T-helper 2 cell treated with Interferon-gamma antibody and Interleukin-4, amounts not matched to agents 5 μg/mL and 100 μg/mL, for 36 hours (primary cell): ENCODE results near the gene SYP.

Experiments used
- DNase-seq: peaks from one replicate; pipeline ENCODE4 v3.0.0; 2021; ENCODE audit warnings: low spot score
- H3K27ac Mint-ChIP-seq: one replicate; pipeline ENCODE4 v1.8.0; 2021; ENCODE audit warnings: mild to moderate bottlenecking, mixed read lengths
- H3K27me3 Mint-ChIP-seq: one replicate; pipeline ENCODE4 v1.8.0; 2021; ENCODE audit warnings: low read depth, mixed read lengths
- H3K36me3 Mint-ChIP-seq: one replicate; pipeline ENCODE4 v1.8.0; 2021; ENCODE audit warnings: low read depth, mixed read lengths
- H3K4me1 Mint-ChIP-seq: one replicate; pipeline ENCODE4 v1.8.0; 2021; ENCODE audit warnings: low read depth, mixed read lengths
- H3K4me3 Mint-ChIP-seq: one replicate; pipeline ENCODE4 v1.8.0; 2022; ENCODE audit warnings: mild to moderate bottlenecking, moderate library complexity, mixed read lengths
- H3K9me3 Mint-ChIP-seq: one replicate; pipeline ENCODE4 v1.8.0; 2021; ENCODE audit warnings: mixed read lengths

SYP gene

DNA sequence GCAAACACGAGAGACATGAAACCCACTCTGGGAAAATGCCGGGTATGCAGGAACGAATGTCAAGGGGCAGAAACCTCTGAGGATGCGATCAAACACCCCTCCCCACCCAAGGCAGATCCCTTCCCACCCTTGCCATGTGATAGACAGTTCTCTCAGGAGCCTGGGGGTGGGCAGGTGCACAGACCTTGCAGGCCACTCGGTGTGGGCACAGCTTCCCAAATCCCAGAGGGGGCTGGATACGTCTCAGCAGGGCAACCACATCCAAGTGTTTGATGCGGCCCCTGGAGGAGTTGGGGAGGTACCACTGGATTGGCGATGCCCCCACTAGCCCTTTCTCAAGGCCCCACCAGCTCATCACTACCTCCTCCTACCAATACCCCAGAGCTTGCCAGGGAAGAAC lies 10.4 kb upstream of the SYP start:
- Mint-ChIP-seq H3K4me3 (no peak overlapping the region), H3K27me3 (no peaks in the 10 kb centered on the region), H3K9me3 (no peaks in the 10 kb centered on the region), H3K4me1 (no peaks in the 10 kb centered on the region), H3K27ac (no peak overlapping the region), H3K36me3 (no peaks in the 10 kb centered on the region)
- no peak for DNase-seq

DNA sequence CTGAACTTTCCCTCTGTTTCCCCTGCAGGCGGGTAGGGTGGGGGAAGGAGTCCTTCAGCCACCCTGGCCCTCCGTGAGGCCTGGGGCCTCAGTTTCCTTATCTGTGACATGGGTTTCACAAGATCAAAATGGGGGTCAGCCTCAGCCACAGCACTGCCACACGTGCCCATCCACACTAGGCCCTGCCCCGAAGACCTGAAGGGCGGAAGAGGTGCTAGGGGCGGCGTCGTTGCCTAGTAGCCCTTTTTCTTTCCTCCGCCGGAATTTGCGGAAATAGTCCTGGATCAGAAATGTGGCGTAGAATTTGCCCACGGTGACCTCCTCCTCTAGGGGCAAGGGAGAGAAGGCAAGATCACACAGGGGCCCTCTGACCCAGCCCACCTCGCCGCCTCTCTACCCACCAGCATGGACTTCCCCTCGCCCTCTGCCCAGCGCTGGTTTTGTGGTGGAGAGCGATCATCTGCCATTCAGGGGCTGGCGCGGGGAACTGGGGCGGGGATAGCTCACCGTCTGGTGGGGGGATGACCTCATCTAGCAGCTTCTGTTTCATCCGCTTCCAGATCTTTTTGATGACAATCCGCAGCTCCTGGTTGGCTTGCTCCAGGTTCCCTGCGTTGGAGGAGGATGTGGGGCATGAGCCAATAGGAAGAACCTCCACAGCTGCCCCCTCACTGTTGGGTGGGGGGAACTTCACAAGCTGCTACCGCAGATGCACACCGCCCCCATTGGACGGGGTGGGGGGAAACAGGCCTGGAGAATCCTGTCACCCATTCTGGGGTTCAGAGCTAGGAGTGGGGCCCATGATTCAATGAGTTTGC lies 9.7 kb upstream of the SYP start:
- H3K9me3 Mint-ChIP-seq = no peaks in the 10 kb centered on the region
- no peaks in the 10 kb centered on the region for H3K4me1 Mint-ChIP-seq
- no peak overlapping the region for H3K4me3 Mint-ChIP-seq
- no peaks in the 10 kb centered on the region for H3K27me3 Mint-ChIP-seq
- H3K27ac Mint-ChIP-seq = no peak overlapping the region
- DNase-seq = no peak
- H3K36me3 Mint-ChIP-seq = no peaks in the 10 kb centered on the region

DNA sequence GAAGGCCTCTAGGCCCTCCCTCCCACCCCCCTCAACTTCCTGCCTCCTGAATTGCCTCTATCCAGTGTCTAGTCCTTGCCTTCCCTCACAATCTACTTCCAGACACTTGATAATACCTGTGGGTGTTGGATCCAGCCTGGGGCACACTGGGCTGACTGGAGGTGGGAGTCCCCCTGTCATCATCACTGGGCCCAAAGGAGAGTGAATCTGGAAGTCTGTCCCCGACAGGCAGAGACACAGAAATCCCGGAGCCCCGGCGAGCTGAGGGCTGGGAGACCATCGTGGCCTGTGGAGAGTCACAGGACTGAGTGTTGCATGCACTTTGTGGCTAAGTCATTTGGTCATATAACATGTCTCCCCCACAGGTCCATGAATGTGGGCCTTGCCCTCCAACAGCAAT lies 8.4 kb upstream of the SYP start:
- no peak overlapping the region for H3K27ac Mint-ChIP-seq

DNA sequence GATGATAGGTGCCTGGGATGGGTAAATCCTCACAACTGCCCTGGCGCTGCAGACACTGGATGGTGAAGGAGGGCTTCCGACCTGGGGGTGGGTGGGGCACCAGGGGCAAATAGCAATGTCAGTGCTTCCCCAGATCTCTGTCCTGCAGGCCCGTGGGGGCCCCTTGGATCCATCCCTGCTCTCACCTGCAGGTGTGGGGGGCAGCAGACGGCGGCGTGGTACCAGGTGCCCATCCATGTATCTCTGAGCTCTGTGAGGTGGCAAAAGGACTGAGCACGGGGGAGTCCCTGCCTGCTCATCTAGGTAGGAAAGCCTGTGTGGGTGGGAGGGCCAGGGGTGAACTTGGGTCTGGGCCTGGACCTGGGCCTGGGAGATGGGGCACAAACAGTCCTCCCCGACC lies 6.5 kb upstream of the SYP start:
- Mint-ChIP-seq H3K4me1 (no peaks in the 10 kb centered on the region), H3K27me3 (no peaks in the 10 kb centered on the region), H3K4me3 (no peak overlapping the region), H3K9me3 (no peaks in the 10 kb centered on the region), H3K27ac (no peak overlapping the region), H3K36me3 (no peaks in the 10 kb centered on the region)
- DNase-seq = no peak

More for the DNA sequence above, 8.4 kb upstream of the SYP start:
- H3K9me3 Mint-ChIP-seq = no peaks in the 10 kb centered on the region
- no peaks in the 10 kb centered on the region for H3K27me3 Mint-ChIP-seq
- DNase-seq = no peak
- no peak overlapping the region for H3K4me3 Mint-ChIP-seq
- H3K36me3 Mint-ChIP-seq = no peaks in the 10 kb centered on the region
- no peaks in the 10 kb centered on the region for H3K4me1 Mint-ChIP-seq

DNA sequence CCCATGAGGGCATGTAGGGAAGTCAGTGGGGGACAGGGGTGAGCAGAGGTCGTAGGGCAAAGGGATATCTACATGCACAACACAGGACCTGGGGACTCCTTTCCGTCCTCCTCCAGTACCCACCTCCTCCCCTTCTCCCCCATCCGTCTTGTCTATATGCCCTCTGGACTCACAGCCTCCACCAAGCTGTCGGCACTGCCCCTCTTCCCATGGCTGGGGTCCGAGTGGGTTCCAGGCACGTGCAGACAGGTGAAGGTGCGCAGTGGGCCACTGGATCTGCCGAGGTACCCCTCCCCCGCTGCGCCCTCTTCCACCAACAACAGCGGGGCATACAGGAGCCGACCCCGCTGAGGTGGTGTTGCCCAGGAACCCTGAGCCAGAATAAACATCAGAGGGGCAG lies 5.5 kb upstream of the SYP start:
- Mint-ChIP-seq H3K36me3 (no peaks in the 10 kb centered on the region), H3K27me3 (no peaks in the 10 kb centered on the region), H3K4me1 (no peaks in the 10 kb centered on the region), H3K4me3 (no peak overlapping the region), H3K9me3 (no peaks in the 10 kb centered on the region), H3K27ac (no peak overlapping the region)
- no peak for DNase-seq

DNA sequence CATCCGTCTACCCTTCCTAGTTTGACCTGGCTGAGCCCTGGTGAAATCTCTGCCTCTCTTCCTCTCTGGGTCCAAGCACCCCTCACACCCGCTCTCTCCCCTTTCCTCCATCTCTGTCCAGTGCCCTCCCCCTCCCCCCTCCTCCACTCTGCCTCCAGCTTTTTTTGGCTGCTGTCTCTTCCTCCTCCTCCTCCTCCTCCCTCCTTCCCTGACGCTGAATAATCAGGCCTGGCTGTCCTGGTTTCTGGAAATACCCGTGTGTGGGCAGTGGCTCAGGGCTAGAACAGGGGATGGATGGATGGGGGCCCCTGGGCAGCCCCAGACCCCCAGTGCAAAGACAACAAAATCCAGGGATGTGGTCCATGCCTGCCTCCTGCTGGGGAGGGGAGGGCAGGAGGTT lies 4.7 kb upstream of the SYP start:
- no peak overlapping the region for H3K4me3 Mint-ChIP-seq
- no peaks in the 10 kb centered on the region for H3K36me3 Mint-ChIP-seq
- H3K27me3 Mint-ChIP-seq = no peaks in the 10 kb centered on the region
- H3K4me1 Mint-ChIP-seq = no peaks in the 10 kb centered on the region
- no peak overlapping the region for H3K27ac Mint-ChIP-seq
- DNase-seq = no peak
- H3K9me3 Mint-ChIP-seq = no peaks in the 10 kb centered on the region

DNA sequence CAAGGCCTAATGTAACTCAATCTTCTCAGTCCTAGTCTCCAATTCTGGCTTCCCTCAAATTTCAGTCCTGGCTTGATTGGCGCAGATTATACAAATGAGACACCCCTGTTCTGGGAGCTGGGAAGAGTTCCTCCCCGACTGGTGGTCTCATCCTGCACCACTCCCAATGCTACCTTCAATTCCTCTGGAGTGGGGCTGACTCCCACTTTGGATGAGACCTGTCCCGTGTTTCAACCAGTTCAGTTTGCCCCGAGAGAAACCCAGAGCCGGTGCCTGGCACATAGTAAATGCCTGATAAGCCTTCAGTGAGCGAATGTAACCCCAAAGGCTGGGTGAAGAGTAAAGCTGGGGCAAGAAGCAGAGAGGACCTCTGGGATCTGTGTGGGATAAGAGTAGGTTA lies 4.0 kb upstream of the SYP start:
- H3K4me1 Mint-ChIP-seq = peaks cover 1% of the 10 kb centered on the region
- no peaks in the 10 kb centered on the region for H3K9me3 Mint-ChIP-seq
- H3K27ac Mint-ChIP-seq = no peak overlapping the region
- no peak for DNase-seq
- no peaks in the 10 kb centered on the region for H3K36me3 Mint-ChIP-seq
- no peak overlapping the region for H3K4me3 Mint-ChIP-seq
- H3K27me3 Mint-ChIP-seq = no peaks in the 10 kb centered on the region

DNA sequence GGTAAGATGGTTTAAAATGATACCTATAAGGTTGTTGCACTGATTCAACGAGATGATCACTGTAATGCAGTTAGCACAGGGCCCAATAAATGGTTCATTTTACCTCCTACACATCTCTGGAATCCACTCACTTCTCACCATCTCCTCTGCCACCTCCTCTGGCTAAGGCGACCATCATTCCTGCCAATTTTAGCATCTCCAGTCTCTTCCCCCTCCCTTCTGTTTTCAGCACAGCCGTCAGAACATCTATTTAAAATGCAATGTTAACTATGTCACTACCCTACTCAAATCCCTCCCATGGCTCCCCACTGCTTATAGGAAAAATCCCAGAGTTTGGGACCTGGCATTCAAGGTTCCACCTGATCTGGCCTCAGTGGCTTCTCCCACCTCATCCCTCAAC lies 3.5 kb upstream of the SYP start:
- no peak for DNase-seq
- H3K9me3 Mint-ChIP-seq = no peaks in the 10 kb centered on the region

DNA sequence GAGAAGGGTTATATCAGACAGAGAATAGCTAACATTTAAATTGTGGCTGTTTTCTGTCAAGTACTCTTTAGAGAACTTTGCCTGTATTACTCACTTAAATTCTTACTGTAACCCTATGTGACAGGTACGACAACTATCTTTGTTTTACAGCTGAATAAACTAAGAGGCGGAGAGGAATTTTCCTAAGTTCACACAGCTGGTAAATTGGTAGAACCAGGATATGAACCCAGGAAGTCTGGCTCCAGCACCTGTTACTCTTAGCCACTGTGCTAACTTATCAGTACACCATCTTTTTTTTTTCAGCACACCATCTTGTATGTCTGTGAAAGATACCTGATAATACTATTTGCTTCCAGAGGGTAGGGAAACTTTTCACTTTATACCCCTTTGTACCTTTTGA lies 2.0 kb upstream of the SYP start:
- Mint-ChIP-seq H3K27me3 (no peaks in the 10 kb centered on the region), H3K27ac (no peak overlapping the region), H3K36me3 (no peaks in the 10 kb centered on the region), H3K9me3 (no peaks in the 10 kb centered on the region), H3K4me3 (no peak overlapping the region), H3K4me1 (peaks cover 10% of the 10 kb centered on the region)
- no peak for DNase-seq

More for the DNA sequence above, 3.5 kb upstream of the SYP start:
- Mint-ChIP-seq H3K4me3 (no peak overlapping the region), H3K27me3 (no peaks in the 10 kb centered on the region), H3K4me1 (peaks cover 4% of the 10 kb centered on the region), H3K27ac (no peak overlapping the region), H3K36me3 (no peaks in the 10 kb centered on the region)

DNA sequence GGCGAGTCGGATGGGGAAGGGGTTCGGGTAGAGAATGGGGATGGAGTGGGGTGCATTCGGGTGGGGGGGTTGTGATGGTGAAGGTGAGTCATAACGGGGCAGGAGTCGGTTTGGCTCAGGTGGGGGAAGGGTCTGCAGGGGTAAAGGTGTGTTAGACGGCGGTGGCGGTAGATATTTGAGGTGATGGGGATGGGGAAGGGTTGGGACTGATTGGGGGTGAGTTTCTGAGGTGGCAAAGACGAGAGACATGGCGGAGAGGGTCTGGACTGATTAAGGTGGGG lies 738 bp downstream of the SYP start:
- H3K9me3 Mint-ChIP-seq = no peaks in the 10 kb centered on the region
- no peak overlapping the region for H3K27ac Mint-ChIP-seq
- no peak for DNase-seq
- H3K4me3 Mint-ChIP-seq = peak overlapping the region; percentile 29
- H3K36me3 Mint-ChIP-seq = no peaks in the 10 kb centered on the region
- no peaks in the 10 kb centered on the region for H3K27me3 Mint-ChIP-seq
- peaks cover 10% of the 10 kb centered on the region for H3K4me1 Mint-ChIP-seq

DNA sequence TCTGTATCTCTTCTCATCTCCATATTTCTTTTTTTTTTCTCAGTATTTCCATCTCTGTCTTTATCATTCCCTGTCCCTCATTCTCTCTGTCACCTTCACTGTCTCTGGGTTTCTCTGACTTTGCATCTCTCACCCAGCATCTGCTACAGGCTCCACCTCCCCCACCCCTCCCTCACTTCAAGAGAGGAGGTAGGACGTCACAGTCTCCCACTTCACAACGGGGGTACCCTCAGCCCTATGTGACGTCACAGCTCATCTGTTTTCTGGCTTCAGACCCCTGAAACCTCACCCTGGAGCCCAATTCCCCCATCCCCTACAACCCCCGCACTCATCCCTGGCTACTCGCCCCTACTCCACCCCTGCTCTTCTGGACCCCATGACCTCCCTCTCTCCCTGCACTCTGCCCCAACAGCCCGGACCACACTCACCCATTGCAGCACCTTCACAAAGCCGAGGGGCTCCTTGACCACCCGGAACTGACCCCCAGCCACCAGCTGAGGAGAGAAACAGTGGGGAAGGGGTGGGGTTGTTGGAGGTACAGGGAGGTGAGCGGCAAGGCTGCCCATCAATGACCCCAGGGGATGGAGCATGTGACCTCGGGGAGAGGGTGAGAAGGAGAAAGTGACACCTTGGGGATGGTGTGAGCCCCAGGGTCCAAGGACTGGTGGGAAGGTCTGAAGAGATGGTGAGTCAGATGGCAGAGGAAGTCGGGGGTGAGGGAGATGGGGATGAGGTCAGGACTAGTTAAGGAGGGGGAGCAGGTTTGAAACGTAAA lies 1.3 kb downstream of the SYP start:
- peaks cover 13% of the 10 kb centered on the region for H3K4me1 Mint-ChIP-seq
- no peak for DNase-seq
- H3K4me3 Mint-ChIP-seq = peak overlapping the region; percentile 15
- peak overlapping the region; percentile 24 for H3K27ac Mint-ChIP-seq
- no peaks in the 10 kb centered on the region for H3K27me3 Mint-ChIP-seq
- no peaks in the 10 kb centered on the region for H3K36me3 Mint-ChIP-seq
- H3K9me3 Mint-ChIP-seq = no peaks in the 10 kb centered on the region

DNA sequence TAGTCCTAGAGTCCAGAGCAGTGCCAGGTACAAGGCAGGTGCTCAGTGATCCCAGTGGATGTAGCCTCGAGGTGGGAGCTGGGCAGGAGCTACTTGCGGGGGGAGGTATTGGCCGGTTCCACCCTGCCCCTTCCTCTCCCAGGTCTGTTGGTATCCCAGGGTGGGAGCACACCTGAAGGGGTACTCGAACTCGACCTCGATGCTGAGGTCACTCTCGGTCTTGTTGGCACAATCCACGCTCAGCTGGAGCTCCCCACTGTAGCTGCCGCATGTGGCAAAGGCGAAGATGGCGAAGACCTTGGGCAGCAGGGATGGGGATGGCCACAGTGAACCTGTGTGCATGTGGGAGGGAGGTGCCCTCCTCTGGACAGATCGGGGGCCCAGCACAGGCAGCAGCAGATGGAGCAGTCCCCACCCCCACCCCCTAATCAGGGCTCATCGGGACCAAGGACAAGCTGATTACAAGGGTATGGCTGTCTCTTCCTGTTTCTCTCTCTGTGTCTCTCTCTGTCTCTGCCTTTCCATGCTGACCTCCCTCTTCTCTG lies 2.4 kb downstream of the SYP start:
- H3K4me3 Mint-ChIP-seq = no peak overlapping the region

DNA sequence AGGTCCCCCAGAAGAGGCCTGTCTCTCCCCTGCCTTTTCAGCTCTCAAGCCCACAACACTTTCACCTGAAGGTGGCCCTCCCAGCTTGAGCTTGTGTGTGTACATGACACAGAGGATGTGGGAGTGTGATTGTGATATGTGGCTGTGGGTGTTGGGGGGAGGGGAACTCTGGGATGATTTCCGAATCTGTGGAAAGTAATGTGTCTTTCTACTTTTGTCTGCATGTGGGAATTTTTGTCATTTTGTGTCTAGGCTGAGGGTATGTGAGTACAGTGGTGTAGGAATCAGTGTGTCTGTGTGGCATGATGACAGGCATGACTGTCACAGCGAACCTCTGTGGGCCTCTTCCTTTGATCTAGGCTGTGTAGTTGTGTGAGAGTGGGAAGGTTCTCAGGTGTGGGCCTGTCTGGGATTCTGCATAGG lies 6.4 kb downstream of the SYP start:
- DNase-seq = no peak
- no peaks in the 10 kb centered on the region for H3K27me3 Mint-ChIP-seq
- no peaks in the 10 kb centered on the region for H3K9me3 Mint-ChIP-seq
- H3K36me3 Mint-ChIP-seq = peaks cover 1% of the 10 kb centered on the region
- peak overlapping the region; percentile 41 for H3K4me3 Mint-ChIP-seq
- peaks cover 24% of the 10 kb centered on the region for H3K4me1 Mint-ChIP-seq
- H3K27ac Mint-ChIP-seq = peak overlapping the region; percentile 38

More for the DNA sequence above, 2.4 kb downstream of the SYP start:
- Mint-ChIP-seq H3K4me1 (peaks cover 19% of the 10 kb centered on the region), H3K9me3 (no peaks in the 10 kb centered on the region), H3K36me3 (no peaks in the 10 kb centered on the region), H3K27ac (no peak overlapping the region), H3K27me3 (no peaks in the 10 kb centered on the region)
- DNase-seq = no peak

DNA sequence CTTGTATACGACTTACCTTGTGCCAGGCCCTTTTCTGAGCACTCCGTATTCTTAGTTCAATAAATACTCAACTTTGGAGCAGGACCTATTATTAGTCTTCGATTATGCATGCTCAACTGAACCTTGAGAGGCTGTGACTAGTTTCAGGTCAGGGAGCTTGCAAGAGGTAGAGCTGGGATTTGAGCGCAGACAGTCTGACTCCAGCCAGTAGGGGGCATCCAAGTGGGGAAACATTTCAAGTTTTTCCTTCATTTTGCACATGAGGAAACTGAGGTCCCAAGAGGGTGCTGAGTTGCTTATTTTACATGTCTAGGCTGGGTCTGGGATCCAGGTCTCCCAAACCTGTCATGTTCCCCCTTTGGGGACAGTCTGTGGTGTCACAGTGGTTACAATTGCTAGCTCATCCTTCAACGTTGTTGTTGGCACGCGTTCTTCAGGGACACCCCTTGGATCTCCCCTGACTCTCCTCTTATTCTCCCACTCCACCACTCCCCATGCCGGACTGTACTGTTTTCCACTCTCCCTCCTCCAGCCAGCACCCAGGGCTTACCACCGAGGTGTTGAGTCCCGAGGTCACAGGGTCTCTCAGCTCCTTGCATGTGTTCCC lies 7.2 kb downstream of the SYP start:
- H3K36me3 Mint-ChIP-seq = peaks cover 1% of the 10 kb centered on the region
- H3K27me3 Mint-ChIP-seq = no peaks in the 10 kb centered on the region
- H3K9me3 Mint-ChIP-seq = no peaks in the 10 kb centered on the region
- no peak overlapping the region for H3K27ac Mint-ChIP-seq
- H3K4me1 Mint-ChIP-seq = peaks cover 23% of the 10 kb centered on the region
- no peak for DNase-seq
- peak overlapping the region; percentile 41 for H3K4me3 Mint-ChIP-seq
